Pericardium fibroblast (primary cell): ENCODE measurements around the gene TDRD15. TPM values are rescaled to one million over a fixed set of nuclear protein-coding genes. Genes with fewer than 3 reads are reported as not detected.

Source experiments
- total RNA-seq: library from RNA; depleted of rRNA; stranded (reverse); fragments of >200 nt; gene quantifications from 2 replicates; pipeline ENCODE4 v1.2.3, GENCODE V29; 2015

TDRD15 gene
- not detected in 2 replicates for total RNA-seq

DNA sequence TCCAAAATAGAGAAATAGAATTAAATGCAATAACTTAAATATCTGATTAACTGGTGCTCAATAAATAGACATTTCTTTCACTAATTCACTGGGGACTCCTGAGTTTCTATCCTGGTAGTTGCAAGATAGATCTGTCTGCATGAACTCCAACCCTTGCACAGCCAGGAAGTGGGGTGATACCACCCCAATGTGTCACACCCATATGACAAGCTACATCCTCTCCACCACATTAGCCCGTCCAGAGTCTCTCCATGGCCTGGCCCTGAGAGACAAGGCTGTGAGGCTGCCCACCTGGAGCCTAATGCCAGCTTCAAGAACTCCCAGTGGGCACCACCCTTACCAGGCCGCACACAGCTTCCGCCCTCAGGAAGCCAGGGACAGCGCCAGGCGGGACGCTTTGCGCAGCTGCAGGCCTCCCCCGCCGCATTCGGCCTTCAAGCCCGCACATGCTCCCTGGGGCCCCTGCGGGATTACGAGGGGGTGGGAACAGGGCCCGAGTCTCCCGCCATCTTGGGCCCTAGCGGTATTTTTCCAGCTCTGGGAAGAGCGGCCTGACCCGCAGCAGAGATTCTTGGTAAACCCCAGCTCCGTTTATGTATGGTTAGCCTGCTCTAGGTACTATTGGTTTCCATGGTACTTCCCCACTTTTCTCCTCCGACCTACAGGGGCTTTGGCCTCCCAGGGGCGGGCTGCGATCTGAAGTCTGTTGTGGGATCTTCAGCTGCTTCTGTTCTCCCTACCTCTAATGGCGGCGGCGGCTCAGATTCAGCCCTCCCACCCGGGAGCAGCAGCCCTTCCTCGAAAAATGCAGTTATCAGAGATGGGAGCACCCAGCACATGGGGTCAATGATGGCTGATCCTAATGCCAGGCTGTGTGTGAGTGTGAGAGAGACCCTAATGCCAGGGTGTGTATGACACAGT is at the start of gene TDRD15:
Gene TDRD15, plus strand, starts transcription at position 496 of the 921 bp plus-strand sequence. CDS start 13,500 bp downstream, outside the sequence.

Other genes with a start within 250 kb of the TDRD15 start
- under 0.01 and 0.12 TPM in 2 replicates for gene APOB, start 79.9 kb upstream of the TDRD15 start, total RNA-seq